Stimulated activated CD4-positive, alpha-beta T cell treated with anti-CD3 and anti-CD28 coated beads, Interleukin-2, amount 100 ng/mL, for 48 hours (primary cell): ENCODE data around the gene CDA.
A peak's percentile ranks its signal among the peaks of the same experiment; 100 is the strongest.

Source experiments
- DNase-seq, 2 donors: peaks; one replicate each; pipeline ENCODE4 v3.0.0-alpha.2; 2020

CDA gene

DNA sequence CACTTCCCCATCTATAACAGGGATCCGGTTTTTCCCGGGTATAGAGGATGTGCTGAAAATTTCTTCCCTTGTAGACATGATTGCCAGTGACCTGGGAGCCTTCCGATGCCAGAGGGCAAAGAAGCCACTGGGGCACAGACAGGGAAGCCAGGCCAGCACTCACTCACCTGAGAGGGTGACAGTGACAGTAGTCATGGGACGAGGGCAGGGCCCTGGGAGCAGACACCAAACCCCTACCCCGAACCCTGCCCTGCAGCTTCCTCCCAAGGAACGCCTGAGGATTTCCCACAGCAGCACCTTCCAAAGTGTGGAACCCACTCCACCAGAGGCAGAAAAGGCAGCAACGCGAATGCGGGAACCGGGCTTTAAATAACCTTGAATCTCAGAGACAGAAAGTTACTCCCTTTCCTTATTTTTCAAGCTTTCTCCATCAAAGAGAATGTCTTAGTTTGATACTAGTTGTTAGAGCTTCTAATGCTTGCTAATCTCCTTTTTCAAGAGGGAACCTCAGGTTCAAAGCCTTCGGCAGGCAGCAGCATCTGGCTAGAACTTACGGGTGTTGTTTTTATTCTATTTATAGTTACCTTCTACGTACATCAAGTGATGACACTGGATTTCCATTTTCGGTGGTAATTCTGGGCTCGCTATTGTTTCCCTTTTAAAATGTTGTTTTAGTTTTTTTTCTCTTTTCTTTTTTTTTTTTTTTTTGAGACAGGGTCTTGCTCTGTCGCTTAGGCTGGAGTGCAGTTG is 69.4 kb downstream of the CDA start:
- no peak for DNase-seq

DNA sequence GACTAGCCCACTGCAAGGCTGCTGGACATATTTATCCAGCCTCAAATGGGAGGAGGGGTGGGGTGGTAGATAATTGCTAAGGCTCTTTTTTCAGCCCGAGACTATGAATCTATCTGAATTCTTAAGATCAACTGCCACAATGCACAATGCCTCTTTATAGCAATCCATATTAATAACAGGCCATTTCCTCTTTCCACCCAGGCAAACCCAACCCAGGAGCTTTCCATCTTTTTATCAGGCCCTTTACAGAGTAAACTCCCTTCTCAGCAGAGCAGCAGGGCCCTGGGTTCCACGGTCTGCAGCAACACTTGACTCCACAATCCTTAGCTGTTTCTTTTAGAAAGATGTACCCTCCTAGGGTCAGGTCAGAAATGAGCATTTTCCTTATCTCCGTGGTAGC is 71.5 kb downstream of the CDA start:
- DNase-seq: no peak

DNA sequence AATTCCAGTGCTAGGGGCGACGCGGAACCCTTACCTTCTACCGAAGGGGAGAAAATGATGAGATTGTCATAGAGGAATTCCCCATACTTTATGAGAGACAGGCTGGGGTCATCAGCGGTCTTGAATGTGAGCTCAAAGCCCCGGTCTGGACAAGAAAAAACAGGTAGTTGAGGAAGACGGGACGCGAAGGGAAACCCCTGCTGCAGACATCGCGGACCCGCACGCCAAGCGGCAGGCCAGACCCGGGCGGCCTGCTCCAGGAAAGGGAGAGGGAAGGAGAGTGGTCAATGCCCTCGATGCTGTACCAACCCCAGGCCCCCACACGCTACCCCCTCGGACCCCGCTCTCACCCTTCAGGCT is 71.9 kb downstream of the CDA start:
- DNase-seq: peak in 1 of 2 donors; percentile 5

DNA sequence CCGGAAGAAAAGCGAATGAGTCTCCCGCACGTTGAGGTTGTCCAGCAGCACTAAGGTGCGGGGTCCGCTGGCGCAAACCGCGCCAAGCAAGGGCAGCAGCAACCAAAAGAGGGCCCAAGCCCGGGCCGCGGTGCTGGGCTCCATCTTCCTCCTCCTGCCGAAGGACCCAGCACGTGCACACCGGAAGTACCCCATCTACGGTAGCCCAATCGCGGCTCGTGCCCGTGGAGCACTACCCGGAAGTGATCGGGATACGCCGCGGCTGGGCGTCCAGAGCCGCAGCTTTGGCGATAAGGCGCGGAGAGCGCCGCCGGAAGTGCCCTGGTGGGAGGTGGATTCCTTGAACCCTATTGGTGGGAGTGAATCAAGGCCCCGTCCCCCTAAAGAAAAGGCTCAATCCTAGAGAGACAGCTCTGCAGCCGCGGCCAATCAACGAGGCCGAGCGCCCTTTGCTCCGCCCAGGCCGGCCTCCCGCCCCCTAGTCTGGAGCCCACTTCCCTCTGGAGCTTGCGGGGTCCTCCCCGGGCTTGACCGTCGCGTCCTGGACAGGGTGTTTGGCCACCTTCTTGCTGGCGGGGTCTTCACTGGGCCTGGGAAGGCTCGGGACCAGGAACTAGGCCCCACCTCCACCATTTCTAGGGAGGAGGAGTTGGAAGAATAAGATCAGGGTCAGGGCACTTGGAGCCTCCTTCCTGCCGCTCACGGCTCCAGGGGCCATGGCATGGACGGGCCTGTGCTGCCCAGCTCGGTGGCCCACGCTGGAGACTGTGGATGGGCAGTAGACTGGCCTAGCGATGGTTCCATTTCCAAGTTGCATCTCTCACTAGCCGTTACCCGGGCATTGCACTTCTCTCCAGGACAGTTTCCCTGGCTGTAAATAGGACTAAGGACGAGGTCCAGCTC is 72.6 kb downstream of the CDA start, which contains the start of gene DDOST:
Gene DDOST, minus strand, starts transcription at position 163 of the 903 bp plus-strand sequence. Its CDS starts 19 bp downstream, at position 144.
- peak; percentile 87 to 89 for DNase-seq

DNA sequence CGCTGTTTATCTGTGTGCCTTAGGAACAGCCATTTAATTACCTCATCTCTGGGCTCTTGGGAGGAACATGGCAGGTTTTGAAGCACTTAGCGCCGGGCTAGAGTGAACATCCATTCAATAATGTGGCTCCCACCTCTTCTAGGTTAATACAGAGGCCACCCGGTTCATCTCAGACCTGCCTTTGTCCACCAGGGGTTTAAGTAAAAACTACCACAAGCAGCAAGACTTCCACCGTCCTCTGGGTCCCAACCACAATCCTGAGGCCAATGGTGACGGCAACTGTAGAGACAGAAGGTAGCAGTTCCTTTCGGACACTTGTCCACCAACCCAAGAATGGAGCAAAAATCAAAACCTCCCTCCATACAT is 73.2 kb downstream of the CDA start:
- no peak for DNase-seq

DNA sequence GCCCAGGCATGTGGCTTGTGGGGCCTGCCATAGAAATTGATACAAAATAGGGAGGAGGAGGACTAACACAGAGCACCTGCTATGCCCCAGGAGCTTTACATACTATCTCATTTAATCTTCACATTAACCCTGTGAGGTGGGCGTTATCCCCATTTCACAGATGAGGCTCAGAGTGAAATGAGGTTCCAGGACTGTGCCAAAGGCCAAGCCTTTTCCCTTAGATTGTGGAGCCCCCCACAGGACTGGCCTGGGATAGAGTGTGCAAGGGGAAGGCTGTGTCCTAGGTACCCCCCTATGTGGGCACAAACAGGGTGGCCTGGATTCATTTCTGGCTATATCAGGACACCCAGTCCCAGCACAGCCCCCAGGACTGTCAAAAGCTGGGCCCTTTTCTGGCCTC is 74.5 kb downstream of the CDA start:
- DNase-seq: no peak

DNA sequence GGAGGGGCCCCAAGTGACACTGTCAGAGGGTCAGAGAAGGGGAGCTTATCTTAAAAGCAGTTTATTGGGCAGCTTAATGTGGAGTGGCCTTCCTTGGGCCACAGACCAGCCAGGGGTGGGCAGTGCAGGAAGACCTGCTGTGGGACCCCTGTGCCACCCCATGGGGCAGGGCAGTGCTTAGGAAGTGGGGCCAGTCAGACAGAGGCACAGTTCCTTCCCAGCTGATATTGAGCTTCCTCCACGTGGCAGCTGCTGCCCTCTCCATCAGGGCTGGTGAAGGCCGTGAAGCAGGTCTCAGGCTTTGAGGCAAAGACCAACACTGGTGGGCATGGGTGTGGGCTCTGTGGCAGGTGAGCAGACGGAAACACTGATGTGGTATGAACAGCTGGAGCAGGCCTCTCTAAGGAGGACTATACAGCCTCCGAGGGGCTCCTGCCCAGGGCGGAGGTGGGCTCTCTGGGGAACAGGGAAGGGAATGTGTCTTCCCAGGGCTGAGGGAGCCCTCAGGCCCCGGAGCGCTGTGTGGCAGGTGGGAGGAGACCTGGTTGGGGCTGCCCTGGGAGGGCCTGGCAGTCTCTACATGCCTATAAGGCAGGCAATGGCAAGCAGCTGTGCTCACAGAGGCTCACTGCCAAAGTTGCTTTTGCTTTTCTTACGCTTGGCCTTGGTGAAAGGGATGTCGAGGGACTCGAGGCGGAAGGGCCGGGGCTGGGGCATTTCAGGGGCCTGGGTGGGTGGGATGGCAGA is 75.2 kb downstream of the CDA start:
- no peak for DNase-seq

DNA sequence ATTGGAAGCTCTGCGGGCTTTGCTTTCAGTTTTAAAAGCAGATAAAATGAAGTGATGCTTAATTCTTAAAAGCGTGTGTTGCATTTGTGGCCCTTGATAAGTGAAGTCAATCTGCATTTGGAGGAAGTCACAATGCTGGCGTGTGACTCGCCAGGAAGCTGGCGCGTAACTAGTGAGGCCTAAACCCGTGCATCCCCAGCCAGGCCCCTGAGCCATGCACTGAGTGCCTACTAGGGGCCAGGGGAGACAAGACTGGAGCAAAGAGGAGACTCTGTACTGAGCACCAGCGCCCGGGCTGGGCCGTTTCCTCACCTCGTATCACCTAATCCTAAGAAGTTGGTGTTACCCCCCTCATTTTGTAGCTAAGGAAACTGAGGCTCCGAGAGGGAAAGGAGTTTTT is 76.8 kb downstream of the CDA start:
- DNase-seq: no peak

DNA sequence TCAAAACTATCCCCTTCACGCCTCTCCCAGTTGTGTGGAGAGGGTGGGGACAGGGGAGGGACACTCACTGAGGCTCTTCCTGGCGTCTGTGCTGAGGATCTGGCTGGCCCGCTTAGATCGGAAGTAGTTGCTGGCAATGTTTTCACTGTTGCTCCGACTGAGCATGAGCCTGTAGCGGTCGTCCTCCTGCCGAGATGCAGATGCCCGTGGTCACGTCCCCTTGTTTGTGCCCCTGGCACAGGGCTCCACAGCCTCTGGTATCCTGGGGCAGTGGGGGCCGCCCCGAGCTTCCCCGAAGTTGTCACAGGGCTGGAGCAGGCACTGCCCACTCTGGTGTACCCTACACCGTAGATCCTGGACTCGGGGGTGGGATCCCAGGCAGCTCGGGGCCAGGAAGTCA is 77.2 kb downstream of the CDA start:
- DNase-seq: no peak

DNA sequence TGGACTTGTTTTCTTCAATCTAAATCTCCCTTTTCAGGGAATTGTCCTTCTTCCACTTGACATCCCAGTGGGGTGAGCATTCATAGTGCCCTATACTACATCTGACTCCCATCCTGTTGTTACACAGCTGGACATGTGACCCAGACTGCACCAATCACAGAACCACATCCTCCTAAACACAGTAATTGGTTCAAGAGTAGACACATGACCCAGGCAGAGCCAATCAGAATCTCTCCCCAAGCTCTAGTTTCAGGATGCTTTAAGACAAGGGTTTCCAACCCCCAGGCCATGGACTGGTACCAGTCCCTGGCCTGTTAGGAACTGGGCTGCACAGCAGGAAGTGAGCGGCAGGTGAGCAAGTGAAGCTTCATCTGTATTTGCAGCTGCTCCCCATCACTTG is 77.9 kb downstream of the CDA start:
- no peak for DNase-seq
